Transverse colon (tissue), 4 donors: ENCODE data around the gene TFAP2E. TPM values are rescaled to one million over a fixed set of nuclear protein-coding genes. Genes with fewer than 3 reads are reported as not detected.

Experiments
- DNase-seq: peaks from one replicate; pipeline ENCODE4 v3.0.0-alpha.2; 2019
- H3K27ac ChIP-seq, 4 donors: fragments of 200-600 bp; sonication (generic); 2 replicates each; pipeline ENCODE4 v1.5.1; 2016 to 2018; ENCODE audit warnings: inconsistent platforms in 4 of 4
- H3K27me3 ChIP-seq: fragments of 200-600 bp; sonication (generic); 2 replicates; pipeline ENCODE4 v1.5.1; 2017; ENCODE audit warnings: inconsistent platforms
- H3K36me3 ChIP-seq, 4 donors: fragments of 200-600 bp; sonication (generic); 2 replicates each; pipeline ENCODE4 v1.5.1; 2017 to 2019; ENCODE audit warnings: inconsistent platforms in 4 of 4
- H3K4me1 ChIP-seq, 4 donors: fragments of 200-600 bp; sonication (generic); 2 replicates each; pipeline ENCODE4 v1.5.1; 2017 to 2020; ENCODE audit warnings: inconsistent platforms in 4 of 4
- H3K4me3 ChIP-seq, 4 donors: fragments of 200-600 bp; sonication (generic); 1 replicate in 1 of 4; 2 replicates in 3 of 4; pipeline versions ENCODE4 v1.5.1 to v1.6.1; 2017 to 2019; ENCODE audit warnings: inconsistent platforms in 4 of 4
- H3K9me3 ChIP-seq, 2 donors: fragments of 200-600 bp; sonication (generic); 2 replicates each; pipeline ENCODE4 v1.5.1; 2017 to 2019; ENCODE audit warnings: inconsistent platforms in 2 of 2
- EP300 ChIP-seq: sonication (generic); formaldehyde crosslinking; IDR thresholded peaks from one replicate; pipeline ENCODE4 v1.6.1; 2017; ENCODE audit warnings: antibody characterized with exemption, low read depth
- POLR2A ChIP-seq: fragments of 450-650 bp; IDR thresholded peaks from one replicate; pipeline ENCODE4 v1.6.1; 2016; ENCODE audit warnings: antibody characterized with exemption, mild to moderate bottlenecking, moderate library complexity
- POLR2AphosphoS5 ChIP-seq, 3 donors: sonication (generic); formaldehyde crosslinking; IDR thresholded peaks; one replicate each; pipeline ENCODE4 v1.6.1; 2016; ENCODE audit warnings: antibody characterized with exemption in 3 of 3
- WGBS, 2 donors: methylation state at CpG; one replicate each; pipeline ENCODE4 v1.1.5; 2018; ENCODE audit warnings: low coverage in 1 of 2; 5-methylcytosine and 5-hydroxymethylcytosine counted together
- in situ Hi-C, 4 donors: fragments of 200-750 bp; cut with MboI; loops; one replicate each; pipeline versions ENCODE4 v1.15.0 to v1.15.1; 2017; ENCODE audit warnings: low sequenced_read_pairs in 3 of 4, low pct_ligation_motif_present in 1 of 4, low pct_unique_long_range_greater_than_20kb in 1 of 4
- intact Hi-C: fragments of 100-400 bp; cut with DNase I; formaldehyde crosslinking; loops from one replicate; pipeline ENCODE4 v1.15.1; 2023; ENCODE audit warnings: low total_unique reads
- total RNA-seq, 4 donors: library from RNA; depleted of rRNA; stranded (reverse); fragments of >200 nt; gene quantifications; one replicate each; pipeline ENCODE4 v1.1.0, GENCODE V29; 2016
- TF ChIP-seq, protein P1 (sequence below), 5 experiments: fragments of 200-600 bp in 3 of 5; fragments of 450-650 bp in 2 of 5; sonication (generic) in 3 of 5; IDR thresholded peaks; 1 replicate in 2 of 5; 2 replicates in 3 of 5; pipeline ENCODE4 v1.5.1; 2016 to 2017; ENCODE audit warnings: antibody characterized with exemption in 5 of 5, inconsistent platforms in 3 of 5, mild to moderate bottlenecking in 2 of 5, moderate library complexity in 1 of 5

The TFAP2E gene
- total RNA-seq, 4 donors from 2014 or later: 0.27 to 1.4 TPM; not detected in 2

DNA sequence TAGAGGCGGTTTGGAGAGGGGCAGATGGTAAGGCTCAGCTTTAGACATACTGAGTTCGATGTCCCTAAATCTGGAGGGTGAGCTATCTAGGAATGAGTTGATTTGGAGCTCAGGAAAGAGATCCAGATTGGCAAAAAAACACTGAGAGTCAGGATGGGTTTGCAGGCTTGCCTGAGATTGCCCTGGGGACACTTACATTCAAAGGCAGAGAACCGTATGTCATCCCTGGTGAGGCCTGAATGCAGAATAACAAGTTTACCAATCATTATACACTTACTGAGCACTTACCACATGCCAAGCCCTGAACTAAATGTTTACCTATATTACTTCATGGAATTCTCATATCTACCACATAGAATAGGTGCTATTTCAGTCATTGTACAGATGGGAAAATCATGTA is 27.5 kb downstream of the TFAP2E start:
- 90 to 91% methylated on average over 2 to 3 of the region's 3 CpGs for WGBS, 2 donors
- TF ChIP-seq EP300 (no peak), POLR2AphosphoS5 (IDR thresholded peaks at IDR 0.05) (no peak), POLR2A (no peak)
- TF ChIP-seq, protein P1, sequence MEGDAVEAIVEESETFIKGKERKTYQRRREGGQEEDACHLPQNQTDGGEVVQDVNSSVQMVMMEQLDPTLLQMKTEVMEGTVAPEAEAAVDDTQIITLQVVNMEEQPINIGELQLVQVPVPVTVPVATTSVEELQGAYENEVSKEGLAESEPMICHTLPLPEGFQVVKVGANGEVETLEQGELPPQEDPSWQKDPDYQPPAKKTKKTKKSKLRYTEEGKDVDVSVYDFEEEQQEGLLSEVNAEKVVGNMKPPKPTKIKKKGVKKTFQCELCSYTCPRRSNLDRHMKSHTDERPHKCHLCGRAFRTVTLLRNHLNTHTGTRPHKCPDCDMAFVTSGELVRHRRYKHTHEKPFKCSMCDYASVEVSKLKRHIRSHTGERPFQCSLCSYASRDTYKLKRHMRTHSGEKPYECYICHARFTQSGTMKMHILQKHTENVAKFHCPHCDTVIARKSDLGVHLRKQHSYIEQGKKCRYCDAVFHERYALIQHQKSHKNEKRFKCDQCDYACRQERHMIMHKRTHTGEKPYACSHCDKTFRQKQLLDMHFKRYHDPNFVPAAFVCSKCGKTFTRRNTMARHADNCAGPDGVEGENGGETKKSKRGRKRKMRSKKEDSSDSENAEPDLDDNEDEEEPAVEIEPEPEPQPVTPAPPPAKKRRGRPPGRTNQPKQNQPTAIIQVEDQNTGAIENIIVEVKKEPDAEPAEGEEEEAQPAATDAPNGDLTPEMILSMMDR (IDR thresholded peaks at IDR 0.05): no peak
- no peaks in the 10 kb centered on the region for H3K27me3 ChIP-seq
- no peaks in the 10 kb centered on the region for H3K4me1 ChIP-seq
- H3K36me3 ChIP-seq: peaks cover 0 to 39% (median 16%) of the 10 kb centered on the region in 4 donors
- in situ Hi-C loops (no loop called here), intact Hi-C loops (no loop called here)
- H3K9me3 ChIP-seq: no peaks in the 10 kb centered on the region
- no peak for DNase-seq
- no peak overlapping the region for H3K4me3 ChIP-seq
- no peak overlapping the region for H3K27ac ChIP-seq

DNA sequence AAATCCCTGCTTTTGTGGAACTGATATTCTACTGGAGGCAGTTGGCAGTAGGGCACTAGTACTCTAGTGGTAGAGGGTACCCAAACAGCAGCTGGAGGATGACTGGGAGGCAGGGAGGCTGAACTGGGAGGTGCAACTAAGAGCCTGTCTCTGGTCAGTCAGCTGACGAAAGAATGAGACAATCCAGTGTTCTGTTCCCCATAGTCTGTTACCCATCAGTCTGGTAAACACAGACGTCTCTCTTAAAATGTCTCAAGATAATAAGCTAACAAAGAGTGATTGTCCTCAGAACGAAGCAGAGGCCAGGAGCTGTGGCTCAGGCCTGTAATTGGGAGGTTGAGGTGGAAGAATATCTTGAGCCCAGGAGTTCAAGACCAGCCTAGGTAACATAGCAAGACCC is 30.4 kb downstream of the TFAP2E start:
- H3K27ac ChIP-seq: no peak overlapping the region
- no peak overlapping the region for H3K4me3 ChIP-seq
- WGBS, 2 donors: 70% methylated on average over 3 of the region's 3 CpGs; no CpG with 5 or more reads in 1 of the 2 donors
- H3K27me3 ChIP-seq: no peaks in the 10 kb centered on the region
- in situ Hi-C loops (no loop called here), intact Hi-C loops (no loop called here)
- no peak for DNase-seq
- H3K36me3 ChIP-seq: peaks cover 0 to 60% (median 26%) of the 10 kb centered on the region in 4 donors
- TF ChIP-seq EP300 (no peak), POLR2A (no peak), POLR2AphosphoS5 (IDR thresholded peaks at IDR 0.05) (no peak)
- TF ChIP-seq, protein P1 (IDR thresholded peaks at IDR 0.05): no peak
- H3K4me1 ChIP-seq: no peaks in the 10 kb centered on the region
- no peaks in the 10 kb centered on the region for H3K9me3 ChIP-seq

DNA sequence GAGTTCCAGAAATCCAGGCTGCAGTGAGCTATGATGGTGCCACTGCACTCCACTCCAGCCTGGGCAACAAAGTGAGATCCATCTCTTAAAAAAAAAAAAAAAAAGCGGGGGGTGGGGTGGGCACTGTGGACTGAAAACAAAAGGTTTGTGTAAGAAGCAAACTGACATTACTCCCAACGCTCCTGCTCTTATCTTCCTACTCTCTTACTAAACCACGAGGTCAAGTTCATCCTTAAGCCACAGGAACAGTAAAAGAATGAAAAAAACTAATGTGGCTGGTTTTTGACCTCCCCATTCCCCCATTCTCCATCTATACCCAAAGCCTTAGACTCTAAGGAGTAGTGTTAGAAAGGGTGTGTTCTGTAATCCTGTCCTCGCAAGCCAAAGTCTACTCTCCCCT is 30.8 kb downstream of the TFAP2E start:
- intact Hi-C loops (no loop called here), in situ Hi-C loops (no loop called here)
- DNase-seq: no peak
- H3K36me3 ChIP-seq: peaks cover 0 to 65% (median 28%) of the 10 kb centered on the region in 4 donors
- H3K4me1 ChIP-seq: no peaks in the 10 kb centered on the region
- no peaks in the 10 kb centered on the region for H3K27me3 ChIP-seq
- no peak overlapping the region for H3K27ac ChIP-seq
- no peak overlapping the region for H3K4me3 ChIP-seq
- WGBS, 2 donors: 86% methylated on average over 4 of the region's 4 CpGs
- no peaks in the 10 kb centered on the region for H3K9me3 ChIP-seq
- TF ChIP-seq, protein P1 (IDR thresholded peaks at IDR 0.05): no peak
- TF ChIP-seq POLR2A: no peak
- no peak for TF ChIP-seq POLR2AphosphoS5 (IDR thresholded peaks at IDR 0.05)
- no peak for TF ChIP-seq EP300

DNA sequence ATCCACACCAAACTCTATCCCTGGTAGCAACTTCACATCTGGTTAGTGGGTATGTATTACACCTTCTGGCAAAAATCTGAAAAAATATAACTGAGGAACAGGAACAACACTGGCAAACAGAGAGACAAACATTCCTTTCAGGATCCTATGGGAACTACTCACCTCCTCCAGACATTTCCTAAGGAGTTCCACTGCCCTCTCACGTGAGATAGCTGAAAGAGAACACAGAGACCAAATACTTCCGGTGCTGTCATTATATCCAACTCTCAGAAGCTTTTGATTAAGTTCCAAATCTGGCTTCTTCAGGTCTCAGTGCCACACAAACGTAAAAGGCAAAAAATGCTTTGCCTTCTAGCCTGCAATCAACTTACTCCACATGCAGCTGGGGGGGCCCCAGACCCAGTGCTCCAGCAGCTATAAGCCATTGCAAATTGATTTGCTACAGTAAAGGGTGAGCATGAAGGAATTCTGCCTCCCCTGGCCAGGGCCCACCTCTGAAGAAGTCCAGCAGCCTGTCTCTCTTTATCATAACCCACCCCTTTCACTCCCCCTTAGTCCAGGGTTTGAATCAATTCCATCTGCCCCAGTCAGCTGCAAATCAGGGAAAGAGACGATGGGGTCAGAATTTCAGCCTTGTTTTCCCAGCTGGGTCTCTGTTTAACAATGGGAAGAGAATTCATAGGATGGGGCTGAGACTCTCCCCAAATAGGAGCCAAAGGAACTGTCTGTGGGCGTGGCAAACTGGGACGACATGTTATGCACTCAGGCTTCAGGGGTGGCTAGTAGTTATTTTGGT is 32.2 kb downstream of the TFAP2E start:
- Histone ChIP-seq H3K4me1 (no peaks in the 10 kb centered on the region), H3K4me3 (no peak overlapping the region), H3K27ac (no peak overlapping the region), H3K27me3 (no peaks in the 10 kb centered on the region), H3K36me3 (peaks cover 0 to 73% (median 35%) of the 10 kb centered on the region in 4 donors), H3K9me3 (no peaks in the 10 kb centered on the region)
- no peak for DNase-seq
- in situ Hi-C loops: no loop called here
- intact Hi-C loops: no loop called here
- WGBS, 2 donors: 90 to 93% methylated on average over 5 to 6 of the region's 6 CpGs
- TF ChIP-seq POLR2AphosphoS5 (IDR thresholded peaks at IDR 0.05) (no peak), EP300 (no peak), POLR2A (no peak)
- TF ChIP-seq, protein P1 (IDR thresholded peaks at IDR 0.05): no peak
